BJ (cell line): Measurements from ENCODE around the gene GPR152. TPM values are rescaled to one million over a fixed set of nuclear protein-coding genes. Genes with fewer than 3 reads are reported as not detected.
"Not testable (repeated sequence)": the region's sequence is repeated elsewhere in the genome, so short reads cannot be mapped to it uniquely, and the experiment has no call there.

ENCODE experiments used
- CTCF ChIA-PET: fragments of 350-600 bp; formaldehyde crosslinking; extraction: SDS; loops from one replicate; lab custom pipeline; 2021; ENCODE audit warnings: antibody characterized with exemption, inconsistent platforms; lab: Yijun Ruan, JAX
- POLR2A ChIA-PET: fragments of 300-600 bp; sonication (Branson Sonifier 250); formaldehyde crosslinking; extraction: SDS; loops from one replicate; lab custom pipeline; 2021; ENCODE audit warnings: antibody characterized with exemption; lab: Charles Lee
- DNase-seq: peaks from one replicate; pipeline ENCODE4 v3.0.0-alpha.2; 2011; ENCODE audit warnings: low read depth
- H3K27me3 ChIP-seq: 2 replicates; pipeline ENCODE4 v1.6.0; 2011; ENCODE audit warnings: low read length; ENCODE audit not compliant: control insufficient read depth, insufficient read depth
- H3K36me3 ChIP-seq: 2 replicates; pipeline ENCODE4 v1.5.1; 2011; ENCODE audit warnings: low read length; ENCODE audit not compliant: control insufficient read depth, insufficient read depth
- H3K4me3 ChIP-seq: 2 replicates; pipeline ENCODE4 v1.5.1; 2011; ENCODE audit warnings: low read depth, mild to moderate bottlenecking, control low read depth, low read length
- polyA plus RNA-seq: library from polyadenylated mRNA; depleted of rRNA; stranded (reverse); fragments of >200 nt; gene quantifications from 2 replicates; pipeline ENCODE4 v1.2.3, GENCODE V29; 2011
- TF ChIP-seq, protein P1 (sequence below): IDR thresholded peaks from 2 replicates; pipeline ENCODE4 v1.5.1; 2011; ENCODE audit warnings: low read depth, mild to moderate bottlenecking, control low read depth, inconsistent platforms, low read length, moderate library complexity; ENCODE audit not compliant: insufficient read depth

The GPR152 gene
- polyA plus RNA-seq, 1 experiment: not detected

DNA sequence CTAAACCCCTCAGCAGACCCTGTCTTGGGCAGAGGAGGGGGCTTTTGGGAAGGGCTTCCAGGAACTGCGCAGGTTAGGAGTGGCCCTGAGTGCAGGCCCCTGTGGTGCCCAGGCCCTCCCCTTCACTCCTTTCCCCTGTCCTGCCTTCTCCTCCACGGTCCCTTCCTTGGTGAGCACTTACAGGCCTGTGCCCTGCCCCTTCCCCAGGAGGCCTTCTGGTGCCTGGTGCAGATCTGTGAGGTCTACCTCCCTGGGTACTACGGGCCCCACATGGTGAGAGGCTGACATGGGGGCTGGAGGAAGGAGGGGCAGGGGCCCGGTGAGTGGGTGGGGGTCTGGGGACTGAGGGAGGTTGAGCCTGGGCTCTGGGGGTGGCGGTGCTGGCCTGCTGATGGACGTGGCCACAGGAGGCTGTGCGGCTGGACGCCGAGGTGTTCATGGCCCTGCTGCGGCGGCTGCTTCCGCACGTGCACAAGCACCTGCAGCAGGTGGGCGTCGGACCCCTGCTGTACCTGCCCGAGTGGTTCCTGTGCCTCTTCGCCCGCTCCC lies 46.0 kb downstream of the GPR152 start:
- Histone ChIP-seq H3K36me3 (no peaks in the 10 kb centered on the region), H3K27me3 (peaks cover 10% of the 10 kb centered on the region), H3K4me3 (no peak overlapping the region)
- ChIA-PET CTCF (no interaction called here), POLR2A (no interaction called here)
- TF ChIP-seq, protein P1, sequence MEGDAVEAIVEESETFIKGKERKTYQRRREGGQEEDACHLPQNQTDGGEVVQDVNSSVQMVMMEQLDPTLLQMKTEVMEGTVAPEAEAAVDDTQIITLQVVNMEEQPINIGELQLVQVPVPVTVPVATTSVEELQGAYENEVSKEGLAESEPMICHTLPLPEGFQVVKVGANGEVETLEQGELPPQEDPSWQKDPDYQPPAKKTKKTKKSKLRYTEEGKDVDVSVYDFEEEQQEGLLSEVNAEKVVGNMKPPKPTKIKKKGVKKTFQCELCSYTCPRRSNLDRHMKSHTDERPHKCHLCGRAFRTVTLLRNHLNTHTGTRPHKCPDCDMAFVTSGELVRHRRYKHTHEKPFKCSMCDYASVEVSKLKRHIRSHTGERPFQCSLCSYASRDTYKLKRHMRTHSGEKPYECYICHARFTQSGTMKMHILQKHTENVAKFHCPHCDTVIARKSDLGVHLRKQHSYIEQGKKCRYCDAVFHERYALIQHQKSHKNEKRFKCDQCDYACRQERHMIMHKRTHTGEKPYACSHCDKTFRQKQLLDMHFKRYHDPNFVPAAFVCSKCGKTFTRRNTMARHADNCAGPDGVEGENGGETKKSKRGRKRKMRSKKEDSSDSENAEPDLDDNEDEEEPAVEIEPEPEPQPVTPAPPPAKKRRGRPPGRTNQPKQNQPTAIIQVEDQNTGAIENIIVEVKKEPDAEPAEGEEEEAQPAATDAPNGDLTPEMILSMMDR: no peak
- DNase-seq: no peak

DNA sequence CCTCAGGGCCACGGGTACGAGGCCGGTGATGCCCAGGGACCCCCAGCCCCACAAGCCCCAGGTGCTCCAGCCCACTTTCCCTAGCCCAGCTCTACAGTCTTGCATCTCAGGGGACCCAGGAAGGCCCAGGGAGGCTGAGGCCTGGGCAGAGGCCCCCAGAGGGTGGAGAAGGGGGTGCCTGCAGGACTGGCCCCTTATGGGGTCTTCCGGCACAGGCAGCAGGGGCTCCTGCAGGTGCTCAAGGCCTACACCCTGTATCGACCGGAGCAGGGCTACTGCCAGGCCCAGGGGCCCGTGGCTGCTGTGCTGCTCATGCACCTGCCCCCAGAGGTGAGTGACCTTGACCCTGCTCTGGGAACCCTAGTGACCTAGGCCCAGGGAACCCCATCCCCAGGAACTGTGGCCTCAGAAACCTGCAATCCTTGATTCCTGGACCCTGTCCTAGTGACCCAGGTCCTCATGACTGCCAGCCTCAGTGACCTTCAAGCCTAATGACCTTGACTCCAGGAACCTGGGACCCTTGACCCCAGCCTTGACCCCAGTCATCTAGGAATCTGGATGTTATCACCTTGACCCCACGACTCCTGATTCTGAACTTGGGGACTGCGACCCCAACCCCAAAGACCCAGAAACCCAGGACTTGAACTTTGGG lies 46.7 kb downstream of the GPR152 start:
- CTCF ChIA-PET: no interaction called here
- TF ChIP-seq, protein P1: no peak
- POLR2A ChIA-PET: interaction anchor here (0.6 kb wide), 1 partner anchor 352 kb away, joined by 12 read pairs; no protein-coding TSS in a partner anchor
- Histone ChIP-seq H3K36me3 (no peaks in the 10 kb centered on the region), H3K27me3 (peaks cover 8% of the 10 kb centered on the region), H3K4me3 (no peak overlapping the region)
- DNase-seq: no peak

DNA sequence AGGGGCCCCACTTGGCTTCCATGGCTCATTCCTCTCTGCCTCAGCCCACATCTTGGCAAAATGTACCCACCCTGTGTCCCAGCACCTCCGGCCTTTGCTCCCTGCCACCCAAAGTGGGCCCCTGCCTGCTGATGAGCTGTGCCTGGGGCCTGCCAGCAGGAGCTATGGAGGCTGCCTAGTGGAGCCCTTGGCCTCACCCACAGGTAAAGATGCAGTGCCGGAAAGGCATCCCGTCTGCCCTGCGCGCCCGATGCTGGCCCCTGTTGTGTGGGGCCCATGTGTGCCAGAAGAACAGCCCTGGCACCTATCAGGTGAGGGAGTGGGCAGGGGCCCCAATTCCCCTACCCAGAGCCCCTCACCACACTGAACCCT lies 47.3 kb downstream of the GPR152 start:
- ChIA-PET POLR2A (interaction anchor here (0.6 kb wide), 1 partner anchor 351 kb away, joined by 12 read pairs; no protein-coding TSS in a partner anchor), CTCF (no interaction called here)
- Histone ChIP-seq H3K4me3 (no peak overlapping the region), H3K36me3 (0 out of 2 replicates have a peak, but pooled peaks cover 2% of the 10 kb centered on the region), H3K27me3 (peaks cover 7% of the 10 kb centered on the region)
- no peak for DNase-seq
- TF ChIP-seq, protein P1: no peak

DNA sequence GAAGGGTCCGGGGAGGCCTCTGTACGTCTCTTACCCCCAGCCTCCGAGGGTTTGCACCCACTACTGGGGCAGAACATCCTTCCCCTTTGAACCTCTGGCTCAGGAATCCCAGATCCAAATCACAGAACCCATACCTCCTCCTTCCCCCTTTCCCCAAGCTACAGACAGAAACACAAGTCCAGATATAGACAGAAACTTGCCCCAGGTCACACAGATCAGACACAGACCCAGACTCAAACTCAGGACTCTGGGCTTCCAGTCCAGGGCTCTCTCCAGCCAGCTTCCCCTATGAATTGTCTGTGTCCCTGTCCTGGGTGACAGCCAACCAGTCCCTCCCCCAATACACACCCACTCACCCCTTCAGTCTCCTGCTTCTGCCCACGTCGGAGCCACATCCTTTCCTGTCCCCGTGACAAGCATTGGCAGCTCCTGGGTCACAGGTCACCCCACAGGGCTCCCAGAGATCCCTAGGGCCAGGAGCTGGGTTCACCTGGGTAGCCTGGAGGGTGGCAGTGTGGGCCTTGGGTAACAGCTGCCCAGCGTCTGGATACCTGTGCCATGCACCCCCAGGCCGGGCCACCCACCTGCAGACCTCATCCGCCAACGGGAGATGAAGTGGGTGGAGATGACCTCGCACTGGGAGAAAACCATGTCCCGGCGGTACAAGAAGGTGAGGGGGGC lies 47.9 kb downstream of the GPR152 start:
- CTCF ChIA-PET: no interaction called here
- DNase-seq: no peak
- Histone ChIP-seq H3K36me3 (0 out of 2 replicates have a peak, but pooled peaks cover 2% of the 10 kb centered on the region), H3K4me3 (no peak overlapping the region), H3K27me3 (peaks cover 4% of the 10 kb centered on the region)
- TF ChIP-seq, protein P1: no peak
- POLR2A ChIA-PET: no interaction called here

DNA sequence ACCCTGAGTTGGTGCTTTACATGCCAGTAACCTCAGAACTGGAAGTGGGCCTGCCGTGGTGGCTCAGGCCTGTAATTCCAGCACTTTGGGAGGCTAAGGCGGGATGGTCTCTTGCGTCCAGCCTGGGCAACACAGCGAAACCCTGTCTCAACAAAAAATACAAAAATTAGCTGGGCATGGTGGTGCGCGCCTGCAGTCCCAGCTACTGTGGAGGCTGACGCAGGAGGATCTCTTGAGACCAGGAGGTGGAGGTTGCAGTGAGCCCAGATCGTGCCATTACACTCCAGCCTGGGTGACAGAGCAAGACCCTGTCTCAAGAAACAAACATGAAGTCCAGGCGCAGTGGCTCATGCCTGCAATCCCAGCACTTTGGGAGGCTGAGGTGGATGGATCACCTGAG lies 49.4 kb downstream of the GPR152 start:
- peaks cover 15% of the 10 kb centered on the region for H3K36me3 ChIP-seq
- H3K27me3 ChIP-seq, POLR2A ChIA-PET, H3K4me3 ChIP-seq, DNase-seq: not testable (repeated sequence)
- CTCF ChIA-PET: interaction anchor here (2.5 kb wide), 1 partner anchor 52 kb away, joined by 10 read pairs; no protein-coding TSS in a partner anchor

DNA sequence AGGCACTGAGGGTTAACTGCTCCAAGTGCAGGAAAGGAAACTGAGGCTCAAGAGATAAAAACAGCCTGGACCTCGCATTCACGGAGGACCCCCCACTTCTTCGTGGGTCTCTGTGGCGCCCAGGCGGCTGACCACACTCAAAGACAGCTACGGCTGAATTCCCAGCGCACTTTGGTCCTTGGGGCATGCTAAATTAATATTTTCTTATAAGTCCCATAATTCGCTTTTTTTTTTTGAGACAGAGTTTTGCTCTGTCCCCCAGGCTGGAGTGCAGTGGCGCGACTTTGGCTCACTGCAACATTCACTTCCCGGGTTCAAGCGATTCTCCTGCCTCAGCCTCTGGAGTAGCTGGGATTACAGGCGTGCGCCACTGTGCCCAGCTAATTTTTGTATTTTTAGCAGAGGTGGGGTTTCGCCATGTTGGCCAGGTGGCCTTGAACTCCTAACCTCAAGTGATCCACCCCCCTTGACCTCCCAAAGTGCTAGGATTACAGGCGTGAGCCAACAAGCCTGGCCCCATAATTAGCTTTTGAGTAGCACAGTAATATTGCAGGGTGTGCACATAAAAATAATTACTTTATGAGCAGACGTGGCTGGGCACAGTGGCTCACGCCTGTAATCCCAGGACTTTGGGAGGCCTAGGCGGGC lies 50.2 kb downstream of the GPR152 start:
- Histone ChIP-seq H3K4me3 (peak overlapping the region; percentile 16; the same call in 1 of the 2 replicates), H3K36me3 (peaks cover 23% of the 10 kb centered on the region)
- DNase-seq, H3K27me3 ChIP-seq: not testable (repeated sequence)
- ChIA-PET POLR2A (interaction anchor here (1.0 to 1.5 kb wide), 2 partner anchors 11 to 29 kb away, joined by 9 to 23 read pairs; partner anchors contain the start of genes CLCF1 and RAD9A), CTCF (interaction anchor here (1.0 to 2.7 kb wide), 17 partner anchors 10 to 112 kb away, joined by 3 to 16 read pairs (median 4); partner anchors contain the start of genes RAD9A and RPS6KB2)
